Endothelial cell of umbilical vein (primary cell): ENCODE results near the gene KL.

Experiments
- CTCF ChIP-seq, 2 donors: IDR thresholded peaks; 1 replicate in 1 of 2; 2 replicates in 1 of 2; pipeline ENCODE4 v1.5.1; 2011; ENCODE audit warnings: low read length in 2 of 2, mild to moderate bottlenecking in 2 of 2, moderate library complexity in 2 of 2, control low read depth in 1 of 2, inconsistent platforms in 1 of 2, low read depth in 1 of 2; ENCODE audit not compliant: insufficient read depth in 1 of 2; ENCODE audit errors: extremely low read depth in 1 of 2
- EZH2 ChIP-seq: IDR thresholded peaks from 2 replicates; pipeline ENCODE4 v1.6.1; 2012; ENCODE audit warnings: borderline replicate concordance, low read depth, mild to moderate bottlenecking, moderate library complexity, low read length, inconsistent platforms; ENCODE audit not compliant: severe bottlenecking
- JUN ChIP-seq: IDR thresholded peaks from 2 replicates; pipeline ENCODE4 v1.6.1; 2011; ENCODE audit warnings: borderline replicate concordance, low read depth; ENCODE audit not compliant: insufficient read length, insufficient read depth
- POLR2A ChIP-seq: IDR thresholded peaks from 2 replicates; pipeline ENCODE4 v1.6.1; 2012; ENCODE audit warnings: low read depth, mild to moderate bottlenecking, control low read depth, low read length

- TF ChIP-seq JUN: no peak
- TF ChIP-seq CTCF (IDR thresholded peaks at IDR 0.05; ENCODE audit: extremely low read depth in 1 of 2, insufficient read depth in 1 of 2, low read depth in 1 of 2, low read length in 2 of 2): no peak
- TF ChIP-seq POLR2A: no peak
- TF ChIP-seq EZH2: no peak
Measured at GRCh38 chr13:33006134-33006533, 10.1 kb upstream of the KL start.
